CD4-positive, alpha-beta T cell treated with Interferon alpha-2 for 1 hour (primary cell): ENCODE measurements around the gene CREB3L2.
"Not testable (repeated sequence)": the region's sequence is repeated elsewhere in the genome, so short reads cannot be mapped to it uniquely, and the experiment has no call there.

Source experiments
- DNase-seq, 2 donors: peaks; one replicate each; pipeline ENCODE4 v3.0.0-alpha.2; 2020 to 2022

The CREB3L2 gene, protein sequence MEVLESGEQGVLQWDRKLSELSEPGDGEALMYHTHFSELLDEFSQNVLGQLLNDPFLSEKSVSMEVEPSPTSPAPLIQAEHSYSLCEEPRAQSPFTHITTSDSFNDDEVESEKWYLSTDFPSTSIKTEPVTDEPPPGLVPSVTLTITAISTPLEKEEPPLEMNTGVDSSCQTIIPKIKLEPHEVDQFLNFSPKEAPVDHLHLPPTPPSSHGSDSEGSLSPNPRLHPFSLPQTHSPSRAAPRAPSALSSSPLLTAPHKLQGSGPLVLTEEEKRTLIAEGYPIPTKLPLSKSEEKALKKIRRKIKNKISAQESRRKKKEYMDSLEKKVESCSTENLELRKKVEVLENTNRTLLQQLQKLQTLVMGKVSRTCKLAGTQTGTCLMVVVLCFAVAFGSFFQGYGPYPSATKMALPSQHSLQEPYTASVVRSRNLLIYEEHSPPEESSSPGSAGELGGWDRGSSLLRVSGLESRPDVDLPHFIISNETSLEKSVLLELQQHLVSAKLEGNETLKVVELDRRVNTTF

DNA sequence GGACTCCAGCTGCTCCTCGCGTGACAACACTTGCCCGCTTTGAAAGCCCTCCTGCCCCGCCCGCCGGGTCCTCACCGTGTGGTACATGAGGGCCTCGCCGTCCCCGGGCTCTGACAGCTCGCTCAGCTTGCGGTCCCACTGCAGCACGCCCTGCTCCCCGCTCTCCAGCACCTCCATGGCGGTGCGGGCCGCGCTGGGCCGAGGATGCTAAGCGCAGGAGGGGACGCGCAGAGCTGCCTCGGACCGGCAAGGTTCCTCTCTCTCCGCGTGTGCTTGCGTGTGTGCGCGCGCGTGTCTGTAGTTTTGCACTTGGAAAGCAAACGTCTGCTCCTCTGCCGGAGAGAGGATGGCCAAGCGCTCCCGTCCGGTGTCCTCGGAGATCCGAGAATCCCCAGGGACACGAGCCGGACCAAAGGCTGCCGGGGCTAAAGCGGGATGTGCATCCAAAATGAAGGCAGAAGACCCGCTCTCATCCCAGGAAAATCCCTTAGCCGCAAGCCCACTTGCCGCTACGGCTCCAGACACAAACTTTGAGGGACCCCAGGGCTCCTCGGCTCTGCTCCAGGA is at the start of gene CREB3L2:
TSS of gene CREB3L2 (minus strand) at position 558 of the 567 bp plus-strand sequence. CDS start at position 177, 381 bp downstream.
- DNase-seq, result peak; percentile 57 to 71

DNA sequence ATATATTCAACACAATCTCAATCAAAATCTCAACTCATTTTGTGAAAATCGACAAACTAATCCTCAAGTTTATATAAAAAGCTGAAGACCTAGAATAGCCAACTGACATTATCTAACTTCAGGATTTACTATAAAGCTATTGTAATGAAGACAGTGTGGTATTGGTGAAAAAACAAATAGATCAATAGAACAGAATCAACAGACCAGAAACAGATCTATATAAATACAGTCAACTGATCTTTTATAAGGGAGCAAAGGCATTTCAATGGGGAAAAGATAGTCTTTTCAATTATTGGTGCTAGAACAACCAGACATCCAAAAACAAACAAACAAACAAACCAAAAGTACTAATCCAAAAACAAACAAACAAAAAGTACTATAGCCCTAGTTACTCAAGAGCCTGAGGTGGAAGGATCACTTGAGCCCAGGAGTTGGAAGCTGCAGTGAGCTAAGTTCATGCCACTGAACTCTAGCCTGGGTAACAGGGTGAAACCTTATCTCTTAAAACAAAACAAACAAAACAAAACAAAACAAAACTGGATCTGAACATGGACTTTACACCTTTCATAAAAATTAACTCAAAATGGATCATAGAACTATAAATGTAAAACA is 47.7 kb upstream of the CREB3L2 start:
- no peak for DNase-seq

DNA sequence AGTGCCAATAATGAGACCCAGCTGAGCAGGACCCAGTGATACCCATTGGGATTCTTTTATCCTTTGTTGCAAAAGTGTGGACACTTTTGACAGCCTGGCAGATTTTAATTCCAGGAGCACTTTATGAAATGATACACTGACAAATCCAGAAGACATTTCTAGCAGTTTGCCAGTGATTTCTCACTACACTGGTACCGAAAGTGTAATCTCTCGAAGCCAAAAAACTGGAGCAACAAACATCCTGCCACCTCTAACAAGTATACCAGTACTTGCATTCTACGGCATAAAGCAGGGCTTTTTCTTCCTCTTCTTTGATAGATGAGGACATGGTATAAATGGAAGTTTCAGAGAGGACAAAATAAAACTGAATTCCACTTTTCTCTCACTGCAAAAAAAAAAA is 46.0 kb upstream of the CREB3L2 start:
- no peak for DNase-seq

DNA sequence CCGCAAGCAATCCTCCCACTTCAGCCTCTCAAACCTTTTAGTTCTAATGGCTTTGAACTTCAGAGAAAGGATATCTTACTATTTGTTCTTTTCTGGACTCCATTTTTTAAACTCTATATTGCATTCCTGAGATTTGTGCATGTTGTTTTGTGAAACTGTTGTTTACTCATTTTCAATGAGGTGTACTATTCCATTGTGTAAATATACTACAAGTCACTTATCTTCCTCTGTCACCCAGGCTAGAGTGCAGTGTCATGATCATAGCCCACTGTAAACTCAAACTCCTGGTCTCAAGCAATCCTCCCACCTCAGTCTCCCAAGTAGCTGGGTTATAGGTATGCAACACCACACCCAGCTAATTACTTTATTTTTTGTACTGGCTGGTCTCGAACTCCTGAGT is 43.0 kb upstream of the CREB3L2 start:
- DNase-seq, result no peak

DNA sequence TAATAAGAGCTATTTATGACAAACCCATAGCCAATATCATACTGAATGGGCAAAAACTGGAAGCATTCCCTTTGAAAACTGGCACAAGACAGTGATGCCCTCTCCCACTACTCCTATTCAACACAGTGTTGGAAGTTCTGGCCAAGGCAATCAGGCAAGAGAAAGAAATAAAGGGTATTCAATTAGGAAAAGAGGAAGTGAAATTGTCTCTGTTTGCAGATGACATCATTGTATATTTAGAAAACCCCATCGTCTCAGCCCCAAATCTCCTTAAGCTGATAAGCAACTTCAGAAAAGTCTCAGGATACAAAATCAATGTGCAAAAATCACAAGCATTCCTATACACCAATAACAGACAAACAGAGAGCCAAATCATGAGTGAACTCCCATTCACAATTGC is 38.2 kb upstream of the CREB3L2 start:
- DNase-seq, result not testable (repeated sequence)

DNA sequence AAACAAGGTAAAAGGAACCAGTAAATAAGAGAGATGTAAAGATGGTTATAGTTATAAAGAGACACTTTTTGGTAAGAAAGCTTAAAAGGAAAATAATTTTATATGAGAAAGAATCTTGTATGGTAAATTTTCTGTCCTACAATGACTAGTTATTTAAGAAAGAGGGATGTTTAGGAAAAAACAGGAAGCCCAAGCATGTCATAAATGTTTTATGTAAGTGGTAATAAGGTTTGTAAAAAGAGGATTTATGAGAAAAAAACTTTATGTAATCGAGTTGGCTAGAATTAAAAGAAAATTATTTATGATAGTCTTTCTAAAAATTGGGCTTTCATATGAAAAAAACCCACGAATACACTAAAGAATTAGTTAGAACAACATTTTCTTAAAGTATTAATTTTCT is 34.2 kb upstream of the CREB3L2 start:
- no peak for DNase-seq

DNA sequence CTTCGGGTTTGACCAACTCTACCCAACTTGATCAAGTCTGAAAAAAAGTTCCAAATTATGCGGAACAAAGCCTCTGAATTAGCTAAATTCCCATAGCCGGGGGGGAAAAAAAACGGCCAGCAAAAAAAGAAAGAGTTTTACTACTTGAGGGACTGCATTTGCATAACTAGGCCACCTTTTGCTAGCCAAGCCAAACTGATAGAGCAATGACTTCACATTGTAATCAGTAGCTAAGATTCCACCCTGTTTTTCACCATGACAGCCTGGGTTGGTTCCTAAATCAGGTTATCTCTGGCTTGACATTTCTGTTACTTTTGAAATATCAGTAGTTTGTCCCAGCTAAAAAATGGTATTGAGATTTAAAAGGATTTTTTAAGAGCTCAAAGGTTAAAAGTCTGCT is 31.4 kb upstream of the CREB3L2 start:
- no peak for DNase-seq

DNA sequence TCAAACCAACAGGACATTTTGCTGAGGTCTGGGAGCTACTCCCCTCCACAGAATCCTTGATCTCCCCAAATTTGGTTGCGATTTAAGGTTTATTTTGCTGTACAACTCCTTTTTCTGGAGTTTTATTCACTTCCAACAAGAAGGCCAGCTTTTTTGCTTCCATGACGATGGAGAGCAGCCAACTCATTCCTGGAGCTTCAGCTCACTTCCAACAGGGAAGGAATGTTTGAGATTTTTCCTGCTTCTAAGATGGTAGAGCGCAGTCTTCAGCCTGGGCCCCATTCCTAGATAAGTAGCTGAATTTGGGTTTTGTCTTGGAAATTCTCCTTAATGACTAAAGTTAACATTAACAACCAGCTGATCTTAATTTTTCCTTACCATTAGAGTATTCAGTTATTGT is 30.9 kb upstream of the CREB3L2 start:
- no peak for DNase-seq

DNA sequence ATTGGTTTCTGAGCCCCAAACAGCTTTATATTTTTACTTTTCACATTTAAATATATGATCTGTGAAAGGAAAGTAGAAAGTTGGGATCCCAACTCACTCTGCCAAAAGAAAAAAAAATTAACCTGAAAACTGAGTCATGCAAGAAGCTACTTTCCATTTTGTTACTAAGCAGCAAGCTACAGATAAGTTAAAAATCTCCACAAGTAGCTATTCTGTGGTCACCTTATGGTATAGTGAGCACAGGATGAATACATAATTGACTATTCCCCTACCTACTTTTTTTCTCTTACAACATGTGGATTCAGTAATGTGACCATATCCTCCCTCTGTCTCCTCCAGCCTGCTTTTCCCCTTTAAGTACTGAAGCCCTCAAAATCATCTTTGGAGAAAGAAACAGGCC is 30.3 kb upstream of the CREB3L2 start:
- DNase-seq, result no peak

DNA sequence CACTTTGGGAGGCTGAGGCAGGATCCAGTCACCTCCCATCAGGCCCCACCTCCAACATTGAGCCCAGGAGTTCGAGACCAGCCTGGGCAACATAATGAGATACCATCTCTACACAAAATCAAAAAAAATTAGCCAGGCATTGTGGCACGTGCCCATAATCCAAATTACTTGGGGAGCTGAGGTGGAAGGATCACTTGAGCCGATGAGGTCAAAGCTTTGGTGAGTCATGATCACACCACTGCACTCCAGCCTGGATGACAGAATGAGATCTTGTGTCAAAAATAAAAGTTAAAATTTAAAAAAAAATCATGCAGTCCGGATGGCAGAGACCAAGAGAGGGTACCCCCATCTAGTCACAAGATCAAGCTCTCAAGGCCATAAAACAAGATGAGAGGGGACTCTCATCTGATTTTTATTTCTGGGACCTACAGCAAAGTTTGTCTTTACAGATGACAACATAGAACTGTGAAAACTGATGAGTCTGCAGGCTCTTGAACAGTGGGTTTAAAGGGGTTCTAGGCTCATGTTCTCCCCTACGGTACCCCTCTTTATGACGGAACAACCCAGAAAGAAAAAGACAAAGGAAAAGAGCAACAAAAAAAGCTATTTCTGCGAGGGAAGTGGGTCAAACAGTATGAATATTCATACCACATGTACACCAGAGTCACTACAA is 28.9 kb upstream of the CREB3L2 start:
- DNase-seq, result no peak

DNA sequence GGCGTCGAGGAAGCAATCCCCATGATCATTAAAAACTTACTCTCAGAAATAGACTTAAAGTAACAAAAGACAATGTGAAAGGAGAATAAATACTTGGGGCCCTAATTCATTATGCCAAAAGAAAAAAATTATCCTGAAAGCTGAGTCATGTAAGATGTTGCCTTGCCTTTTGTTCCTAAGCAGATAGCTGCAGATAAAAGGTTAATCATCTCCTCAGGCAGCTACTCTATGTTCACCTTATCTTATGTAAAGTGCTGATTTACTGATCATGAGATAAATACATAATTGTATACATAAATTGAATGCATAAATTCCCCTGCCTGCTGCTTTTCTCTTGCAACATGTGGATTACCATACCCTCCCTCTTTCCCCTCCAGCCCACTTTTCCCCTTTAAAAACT is 28.1 kb upstream of the CREB3L2 start:
- DNase-seq, result no peak

DNA sequence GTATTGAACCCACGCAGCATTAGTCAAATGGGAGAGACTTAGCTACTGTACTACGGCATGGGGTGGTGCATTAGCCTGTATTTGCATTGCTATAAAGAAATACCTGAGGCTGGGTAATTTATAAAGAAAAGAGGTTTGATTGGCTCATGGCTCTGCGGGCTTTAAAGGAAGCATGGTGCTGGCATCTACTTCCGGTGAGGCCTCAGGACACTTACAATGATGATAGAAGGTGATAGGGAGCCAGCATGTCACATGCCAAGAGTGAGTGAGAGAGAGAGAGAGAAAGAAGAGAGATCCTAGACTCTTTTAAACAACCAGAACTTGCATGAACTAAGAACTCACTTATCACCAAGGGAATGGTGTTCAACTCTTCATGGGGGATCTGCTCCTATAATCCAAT is 27.2 kb upstream of the CREB3L2 start:
- no peak for DNase-seq

DNA sequence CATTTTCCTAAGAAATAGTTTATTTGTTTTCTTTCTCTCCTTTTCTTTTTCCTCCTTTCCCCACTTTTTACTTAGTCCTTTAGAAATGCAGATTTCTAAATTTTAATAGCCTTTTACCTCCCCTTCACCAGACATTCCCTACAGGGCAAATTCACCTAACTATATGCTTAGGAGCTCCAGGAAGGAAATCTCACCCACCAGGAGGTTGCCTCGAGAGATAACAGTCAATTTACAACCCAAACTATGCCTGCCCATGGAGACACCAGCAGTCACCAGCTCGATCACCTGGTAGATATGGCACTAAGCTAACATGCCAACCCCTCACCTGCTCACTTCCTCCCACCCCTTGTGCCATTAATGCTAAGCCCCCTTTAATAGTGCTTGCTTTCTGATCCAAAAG is 25.2 kb upstream of the CREB3L2 start:
- no peak for DNase-seq

DNA sequence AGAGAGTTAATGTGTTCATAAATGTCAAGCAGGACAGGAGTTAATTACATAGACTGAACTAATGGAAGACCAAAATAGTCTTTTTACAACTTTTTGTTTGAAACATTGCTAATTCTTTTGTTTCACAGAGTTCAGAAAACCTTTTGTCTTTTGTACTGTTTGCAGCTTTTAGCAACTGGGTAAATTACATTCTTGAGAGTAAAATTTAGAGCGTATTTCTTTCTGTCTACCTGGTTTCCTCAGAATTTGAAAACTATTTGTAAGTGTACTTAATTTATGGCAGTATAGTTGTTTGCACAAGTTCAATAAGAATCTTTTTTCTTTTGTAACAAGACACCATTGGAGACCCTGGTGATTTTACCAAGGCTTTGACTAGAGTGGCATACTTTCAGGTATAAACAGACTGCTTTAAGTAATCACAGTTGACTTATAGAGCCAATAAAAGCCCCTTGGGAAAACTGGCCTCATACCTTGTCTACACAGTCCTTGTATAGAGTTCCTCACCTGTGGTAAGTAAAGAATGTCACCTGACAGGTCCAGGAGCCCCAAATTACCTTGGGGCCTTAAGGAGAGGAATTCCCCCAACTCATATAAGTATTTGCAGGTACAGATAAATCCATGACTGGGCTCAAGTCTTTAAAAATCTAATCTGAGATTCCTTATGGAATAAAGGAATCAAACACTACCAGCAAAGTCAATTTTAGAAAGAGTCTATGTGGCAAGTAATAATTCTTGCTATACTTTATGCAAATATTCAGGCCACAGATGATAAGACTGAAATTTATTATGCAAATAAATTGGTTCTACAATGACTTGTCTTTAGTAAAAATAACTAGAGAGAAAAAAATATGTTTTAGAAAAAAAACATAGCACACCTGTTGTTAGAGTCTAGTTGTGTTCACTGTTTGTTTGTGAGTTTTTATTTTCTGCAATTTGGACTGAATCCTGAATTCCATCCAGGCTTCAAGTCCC is 23.6 kb upstream of the CREB3L2 start:
- DNase-seq, result no peak

DNA sequence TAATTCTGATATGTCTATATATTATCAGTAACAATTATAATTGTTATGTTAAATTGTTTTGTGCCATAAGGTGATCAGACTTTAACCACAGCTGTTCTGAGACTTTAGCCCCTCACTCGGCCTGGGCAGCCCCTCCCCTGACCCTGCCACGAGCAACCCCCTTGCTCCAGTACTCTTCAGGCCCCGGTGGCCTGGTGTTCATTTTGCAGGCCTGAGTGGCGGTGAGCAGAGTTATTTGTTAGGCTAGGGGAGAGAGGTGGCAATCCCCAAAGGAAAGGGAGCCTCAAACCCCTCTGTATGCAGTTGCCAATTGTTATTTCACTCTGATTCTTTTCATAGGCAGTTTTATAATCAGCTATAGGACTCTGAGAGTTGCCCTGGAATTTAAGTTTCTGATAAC is 22.9 kb upstream of the CREB3L2 start:
- DNase-seq, result no peak

DNA sequence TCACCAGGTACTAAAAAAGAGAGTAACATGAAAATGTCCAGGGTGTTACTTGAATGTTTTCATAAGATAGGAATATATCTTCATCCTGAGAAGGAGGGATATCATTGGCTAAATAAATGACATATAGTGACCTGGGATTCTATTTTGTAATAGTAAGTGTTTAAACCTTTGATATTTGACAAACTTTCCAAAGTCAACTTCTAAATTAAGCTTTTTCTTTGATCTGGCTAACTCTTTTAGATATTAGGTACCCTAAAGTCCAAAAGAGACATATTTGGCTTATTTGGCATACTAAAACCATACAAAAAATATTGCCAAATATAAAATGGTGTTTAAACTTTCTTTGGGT is 22.4 kb upstream of the CREB3L2 start:
- DNase-seq, result no peak

DNA sequence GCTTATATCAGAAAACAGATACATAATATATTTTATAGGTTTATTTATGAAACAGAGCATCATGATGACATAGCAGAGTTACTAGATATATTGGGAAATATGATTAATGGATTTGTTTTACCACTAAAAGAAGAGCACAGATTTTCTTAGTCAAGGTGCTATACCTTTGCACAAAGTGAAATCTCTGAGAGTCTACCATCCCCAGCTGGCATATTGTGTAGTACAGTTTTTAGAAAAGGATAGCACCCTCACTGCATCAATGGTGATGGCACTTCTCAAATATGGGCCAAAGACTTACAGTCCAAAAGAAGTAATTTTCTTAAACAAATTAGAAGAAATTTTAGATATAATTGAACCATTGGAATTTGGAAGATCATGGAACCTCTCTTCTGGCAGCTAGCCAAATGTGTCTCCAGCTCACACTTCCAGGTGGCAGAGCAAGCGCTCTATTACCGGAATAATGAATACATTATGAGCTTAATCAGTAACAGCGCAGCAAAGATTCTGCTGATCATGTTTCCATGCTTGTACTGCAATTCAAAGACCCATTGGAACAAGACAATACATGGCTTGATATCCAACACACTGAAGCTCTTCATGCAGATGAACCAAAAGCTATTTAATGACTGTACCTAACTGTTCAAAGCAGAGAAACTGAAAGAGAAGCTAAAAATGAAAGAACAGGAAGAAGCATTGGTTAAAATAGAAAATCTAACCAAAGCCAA is 21.9 kb upstream of the CREB3L2 start:
- DNase-seq, result no peak

DNA sequence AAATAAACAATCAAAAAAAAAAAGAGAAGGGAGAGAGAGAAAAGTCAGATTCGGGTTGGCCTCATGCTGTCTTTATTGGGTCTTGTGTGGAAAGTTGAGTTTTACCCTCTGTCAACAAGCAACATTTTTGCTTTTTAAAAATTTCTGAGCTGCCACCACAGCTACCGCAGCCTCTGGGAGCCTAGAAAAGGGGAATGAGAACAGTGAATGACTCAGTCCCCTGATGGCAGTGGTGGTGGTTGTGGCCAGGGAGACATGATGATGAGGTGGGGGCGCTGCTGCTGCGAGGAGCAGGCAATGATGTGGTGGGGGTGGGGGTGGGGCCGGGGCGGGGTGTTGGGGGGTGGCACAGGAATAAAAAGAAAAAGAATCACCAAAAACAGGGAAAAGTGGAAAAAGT is 20.0 kb upstream of the CREB3L2 start:
- DNase-seq, result no peak

DNA sequence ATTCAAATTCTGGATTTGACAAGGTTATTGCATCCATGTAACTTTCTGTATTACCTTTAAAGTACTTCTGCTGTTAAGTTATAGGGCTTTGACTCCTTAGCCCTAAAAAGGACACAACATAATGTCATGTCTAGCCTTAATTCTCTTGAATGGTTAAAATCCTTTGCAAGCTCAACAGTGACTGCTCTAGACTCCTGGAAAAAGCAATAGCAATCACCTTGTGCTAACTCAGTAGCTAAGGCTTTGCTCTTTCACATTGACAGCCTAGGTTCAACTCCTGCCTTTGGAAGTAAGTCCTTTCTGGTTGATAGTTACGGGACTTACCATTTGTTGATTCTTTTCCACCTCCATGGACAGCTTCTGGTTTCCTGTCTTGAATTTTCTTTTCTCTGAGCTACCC is 16.1 kb upstream of the CREB3L2 start:
- DNase-seq, result no peak

DNA sequence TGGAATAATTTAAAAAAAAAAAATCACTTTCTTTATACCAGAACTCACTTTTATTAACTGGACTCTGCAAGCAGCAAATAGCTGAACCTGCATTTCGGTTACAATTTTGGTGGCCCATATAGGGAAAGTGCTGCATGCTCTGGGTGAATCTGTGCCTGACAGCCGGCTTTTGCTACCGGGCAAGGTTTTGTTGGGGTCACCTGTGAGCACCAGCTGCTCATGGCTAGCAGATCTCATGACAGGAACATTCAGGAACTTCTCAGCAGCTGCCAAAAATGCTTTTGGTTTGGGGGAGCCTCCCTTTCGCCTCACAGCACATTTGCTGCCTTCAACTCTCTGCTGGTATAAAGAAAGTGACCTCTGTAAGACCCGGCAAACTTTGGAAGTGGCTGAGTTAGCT is 13.2 kb upstream of the CREB3L2 start:
- DNase-seq, result no peak

DNA sequence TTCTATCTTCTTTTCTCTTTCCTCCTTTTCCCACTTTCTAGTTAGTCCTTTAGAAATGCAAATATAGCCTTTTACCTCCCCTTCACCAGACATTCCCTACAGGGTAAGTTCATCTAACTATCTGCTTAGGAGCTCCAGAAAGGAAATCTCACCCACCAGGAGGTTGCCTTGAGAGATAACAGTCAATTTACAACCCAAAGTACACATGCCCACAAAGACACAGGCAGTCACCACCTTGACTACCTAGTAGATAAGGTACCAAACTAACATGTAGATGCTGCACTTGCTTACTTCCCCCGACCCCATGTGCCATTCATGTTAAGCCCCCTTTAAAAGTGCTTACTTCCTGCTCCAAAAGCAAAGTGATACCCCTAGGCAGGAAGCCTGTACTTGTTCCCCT is 12.8 kb upstream of the CREB3L2 start:
- no peak for DNase-seq

DNA sequence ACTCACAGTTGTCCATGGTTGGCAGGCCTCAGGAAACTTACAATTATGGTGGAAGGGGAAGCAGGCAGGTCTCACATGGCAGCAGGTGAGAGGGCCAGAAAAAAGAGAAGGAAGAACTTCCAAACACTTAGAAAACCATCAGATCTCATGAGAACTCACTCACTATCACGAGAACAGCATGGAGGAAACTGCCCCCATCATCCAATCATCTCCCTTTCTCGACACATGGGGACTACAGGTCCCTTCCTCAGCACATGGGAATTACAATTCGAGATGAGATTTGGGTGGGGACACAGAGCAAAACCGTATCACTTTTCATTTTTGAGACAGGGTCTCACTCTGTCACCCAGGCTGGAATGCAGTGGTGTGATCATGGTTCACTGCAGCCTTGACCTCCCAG is 12.3 kb upstream of the CREB3L2 start:
- DNase-seq, result not testable (repeated sequence)
